COR-L47 (cell line): ENCODE results near the gene PRDX3.

Experiments
- DNase-seq: peaks from one replicate; lab custom pipeline; 2025; lab: John Stamatoyannopoulos, UW

Gene PRDX3

DNA sequence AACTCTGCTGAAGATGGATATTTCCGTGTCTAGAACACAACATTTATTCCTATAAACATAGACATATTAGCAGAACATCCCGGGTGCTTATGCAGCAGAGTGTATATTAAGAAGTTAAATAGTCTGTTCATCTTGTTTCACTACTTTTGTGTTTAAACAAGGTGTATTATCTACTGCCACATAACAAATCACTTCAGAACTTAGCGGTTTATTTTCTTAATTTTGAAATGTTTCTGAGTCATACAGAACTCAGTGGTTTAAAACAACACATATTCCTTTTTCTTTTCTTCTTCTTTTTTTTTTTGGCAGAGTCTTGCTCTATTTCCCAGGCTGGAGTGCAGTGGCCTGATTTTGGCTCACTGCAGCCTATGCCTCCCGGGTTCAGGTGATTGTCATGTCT, 48.9 kb downstream of the PRDX3 start:
- DNase-seq: no peak

DNA sequence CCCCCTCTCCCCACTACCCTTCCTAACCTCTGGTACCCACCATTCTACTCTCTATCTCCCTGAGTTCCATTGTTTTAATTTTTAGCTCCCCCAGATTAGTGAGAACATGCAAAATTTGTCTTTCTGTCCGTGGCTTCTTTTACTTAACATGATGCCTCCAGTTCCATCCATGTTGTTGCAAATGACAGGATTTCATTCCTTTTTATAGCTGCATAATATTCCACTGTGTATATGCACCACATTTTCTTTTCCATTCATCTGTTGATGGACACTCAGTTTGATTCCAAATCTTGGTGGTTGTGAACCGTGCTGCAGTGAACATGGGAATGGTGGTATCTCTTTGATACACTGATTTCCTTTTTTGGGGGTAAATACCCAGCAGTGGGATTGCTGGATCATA, 52.7 kb downstream of the PRDX3 start:
- no peak for DNase-seq

DNA sequence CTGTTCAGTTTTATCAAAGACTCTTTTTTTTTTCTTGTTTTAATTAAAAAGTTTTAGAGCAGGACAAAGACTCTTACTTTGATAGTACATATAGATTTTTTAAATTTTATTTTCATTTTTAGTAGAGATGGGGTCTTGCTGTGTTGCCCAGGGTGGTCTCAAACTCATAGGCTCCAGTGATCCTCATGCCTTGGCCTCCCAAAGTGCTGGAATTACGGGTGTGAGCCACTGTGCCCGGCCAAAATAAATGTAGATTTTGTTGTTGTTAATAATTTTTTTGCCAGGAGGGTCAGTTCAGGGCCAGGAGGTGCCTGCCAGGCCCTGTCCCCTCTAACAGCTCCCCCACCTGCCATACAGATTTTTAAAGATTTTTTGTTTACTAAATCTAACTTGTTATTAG, 57.7 kb downstream of the PRDX3 start:
- no peak for DNase-seq

DNA sequence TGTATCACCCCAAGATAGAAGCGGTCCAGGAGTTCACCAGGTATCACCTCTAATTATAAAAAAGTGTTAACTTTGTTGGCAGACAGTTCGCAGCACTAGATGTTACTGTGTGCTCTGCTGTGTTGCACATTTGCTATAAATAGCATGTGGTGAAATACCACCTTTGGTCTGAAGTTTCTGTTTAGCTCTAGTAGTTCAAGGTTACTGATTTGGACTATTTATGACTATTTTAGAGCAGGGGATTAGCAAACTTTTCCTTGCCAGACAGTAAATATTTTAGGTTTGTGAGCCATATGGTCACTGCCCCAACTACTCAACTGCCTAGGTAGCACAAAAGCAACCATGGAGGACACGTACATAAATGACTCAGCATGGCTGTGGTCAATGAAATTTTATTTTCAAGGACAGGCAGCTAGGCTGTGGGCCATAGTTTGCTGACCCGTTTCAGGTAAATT, 58.2 kb downstream of the PRDX3 start:
- no peak for DNase-seq

DNA sequence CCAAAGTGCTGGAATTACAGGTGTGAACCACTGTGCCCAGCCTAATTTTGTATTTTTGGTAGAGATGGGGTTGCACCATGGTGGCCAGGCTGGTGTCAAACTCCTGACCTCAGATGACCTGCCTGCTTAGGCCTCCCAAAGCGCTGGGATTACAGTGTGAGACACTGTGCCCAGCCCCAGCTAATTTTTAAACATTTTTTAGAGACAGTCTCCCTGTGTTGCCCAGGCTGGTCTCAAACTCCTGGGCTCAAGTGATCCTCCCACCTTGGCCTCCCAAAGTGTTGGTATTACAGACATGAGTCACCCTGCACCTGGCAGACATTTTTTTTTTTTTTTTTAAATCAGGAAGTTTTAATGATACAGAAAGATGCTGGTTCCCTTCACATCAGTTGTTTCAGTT, 59.2 kb downstream of the PRDX3 start:
- DNase-seq: no peak

DNA sequence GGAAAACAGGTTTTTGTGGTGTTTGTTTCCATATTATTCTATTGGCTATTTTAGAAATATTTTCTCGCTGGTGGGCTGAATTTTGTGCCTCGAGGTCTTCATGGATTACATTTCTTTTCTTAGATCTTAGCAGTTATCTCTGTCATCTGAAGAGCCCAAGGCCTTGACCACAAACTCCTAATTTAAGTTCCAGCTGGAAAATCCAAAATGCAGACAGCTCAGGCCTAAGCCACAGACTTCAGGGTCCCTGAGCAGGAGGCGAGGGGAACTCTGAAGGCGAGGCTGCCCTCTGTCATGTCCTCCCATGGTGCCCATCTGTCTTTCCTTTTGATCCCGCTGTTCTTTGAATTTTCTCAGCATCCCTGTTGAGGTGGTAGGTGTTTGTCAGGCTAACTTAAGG, 60.4 kb downstream of the PRDX3 start:
- no peak for DNase-seq
